ENCODE data around the gene CHRM4.

DNA sequence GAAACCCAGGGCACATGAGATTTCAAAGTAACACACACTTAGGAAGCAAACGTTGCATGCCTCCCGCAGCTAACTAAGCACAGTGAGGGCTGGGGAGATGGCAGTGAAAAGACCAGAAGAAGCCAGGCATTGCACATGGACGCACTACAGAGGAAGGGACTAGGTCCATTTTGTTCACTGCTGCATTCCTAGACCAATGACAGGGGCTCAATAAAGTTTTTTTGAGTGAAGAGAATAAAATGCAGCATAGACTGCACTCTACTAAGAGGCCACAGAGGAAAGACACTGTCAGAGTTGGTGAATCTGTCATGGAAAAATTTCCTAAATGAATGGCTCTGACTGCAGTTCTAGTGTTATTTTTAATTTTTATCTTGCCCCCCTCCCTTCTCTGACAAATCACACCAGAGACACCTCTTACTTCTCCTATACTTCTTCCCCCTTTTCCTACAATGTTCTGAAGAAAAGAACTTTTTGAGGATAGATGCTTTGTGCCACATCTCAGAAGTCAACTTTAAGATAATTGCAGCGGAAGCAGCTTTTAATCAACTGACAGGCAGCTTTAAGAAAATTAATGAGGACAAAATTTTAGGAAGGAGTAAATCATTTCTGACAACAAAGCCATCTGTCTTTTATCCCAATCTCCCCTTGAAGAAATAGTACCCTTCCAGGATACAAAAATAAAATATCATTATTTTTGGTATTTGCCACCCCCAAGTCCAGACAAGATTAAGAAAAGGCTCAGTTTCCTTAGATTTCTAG lies 34.8 kb upstream of the CHRM4 start:
- TF ChIP-seq CTCF (conservative IDR thresholded peaks at IDR 0.05) (no peak), EZH2 (IDR thresholded peaks at IDR 0.05; ENCODE audit: low read depth) (no peak)

Measured in PC-9 (cell line).